ENCODE measurements around the gene RNF130.

The RNF130 gene

GRCh38 chr5:180060192-180060591 is 11.4 kb downstream of the RNF130 start:
- Mint-ChIP-seq H3K36me3 (peaks cover 13% of the 10 kb centered on the region), H3K27ac (no peak overlapping the region), H3K9me3 (no peaks in the 10 kb centered on the region), H3K4me1 (peaks cover 8% of the 10 kb centered on the region), H3K27me3 (no peaks in the 10 kb centered on the region), H3K4me3 (no peak overlapping the region)
- no peak for ATAC-seq

- Mint-ChIP-seq H3K27me3 (no peaks in the 10 kb centered on the region), H3K4me3 (no peak overlapping the region), H3K36me3 (peaks cover 13% of the 10 kb centered on the region), H3K4me1 (peaks cover 8% of the 10 kb centered on the region), H3K27ac (no peak overlapping the region), H3K9me3 (no peaks in the 10 kb centered on the region)
- no peak for ATAC-seq
These were observed 12.2 kb downstream of the RNF130 start for GRCh38 chr5:180059326-180059725.

- H3K9me3 Mint-ChIP-seq: no peaks in the 10 kb centered on the region
- no peaks in the 10 kb centered on the region for H3K27me3 Mint-ChIP-seq
- peaks cover 24% of the 10 kb centered on the region for H3K4me1 Mint-ChIP-seq
- H3K4me3 Mint-ChIP-seq: no peak overlapping the region
- ATAC-seq: no peak
- peaks cover 16% of the 10 kb centered on the region for H3K36me3 Mint-ChIP-seq
- H3K27ac Mint-ChIP-seq: no peak overlapping the region
These were observed 15.4 kb downstream of the RNF130 start for GRCh38 chr5:180056153-180056552.

GRCh38 chr5:180054226-180054625 is 17.3 kb downstream of the RNF130 start:
- Mint-ChIP-seq H3K27me3 (no peaks in the 10 kb centered on the region), H3K9me3 (no peaks in the 10 kb centered on the region), H3K4me3 (no peak overlapping the region), H3K4me1 (peaks cover 31% of the 10 kb centered on the region), H3K36me3 (peaks cover 16% of the 10 kb centered on the region), H3K27ac (no peak overlapping the region)
- no peak for ATAC-seq

- no peak for ATAC-seq
- Mint-ChIP-seq H3K27me3 (no peaks in the 10 kb centered on the region), H3K36me3 (peaks cover 13% of the 10 kb centered on the region), H3K9me3 (no peaks in the 10 kb centered on the region), H3K4me1 (peaks cover 31% of the 10 kb centered on the region), H3K4me3 (no peak overlapping the region), H3K27ac (no peak overlapping the region)
These were observed 18.4 kb downstream of the RNF130 start for GRCh38 chr5:180053061-180053602.

- Mint-ChIP-seq H3K4me1 (peaks cover 37% of the 10 kb centered on the region), H3K36me3 (peaks cover 8% of the 10 kb centered on the region), H3K9me3 (no peaks in the 10 kb centered on the region), H3K4me3 (no peak overlapping the region), H3K27me3 (no peaks in the 10 kb centered on the region), H3K27ac (no peak overlapping the region)
- no peak for ATAC-seq
These were observed 19.2 kb downstream of the RNF130 start for GRCh38 chr5:180052211-180052818.

- no peak for ATAC-seq
- Mint-ChIP-seq H3K36me3 (peaks cover 13% of the 10 kb centered on the region), H3K27ac (no peak overlapping the region), H3K4me1 (peaks cover 29% of the 10 kb centered on the region), H3K27me3 (no peaks in the 10 kb centered on the region), H3K9me3 (no peaks in the 10 kb centered on the region), H3K4me3 (no peak overlapping the region)
These were observed 21.2 kb downstream of the RNF130 start for GRCh38 chr5:180050121-180050940.

- no peaks in the 10 kb centered on the region for H3K9me3 Mint-ChIP-seq
- peaks cover 29% of the 10 kb centered on the region for H3K4me1 Mint-ChIP-seq
- H3K27ac Mint-ChIP-seq: no peak overlapping the region
- H3K4me3 Mint-ChIP-seq: no peak overlapping the region
- no peak for ATAC-seq
- peaks cover 13% of the 10 kb centered on the region for H3K36me3 Mint-ChIP-seq
- no peaks in the 10 kb centered on the region for H3K27me3 Mint-ChIP-seq
These were observed 22.4 kb downstream of the RNF130 start for GRCh38 chr5:180049185-180049548.

- peaks cover 22% of the 10 kb centered on the region for H3K4me1 Mint-ChIP-seq
- H3K27ac Mint-ChIP-seq: no peak overlapping the region
- no peaks in the 10 kb centered on the region for H3K9me3 Mint-ChIP-seq
- peaks cover 19% of the 10 kb centered on the region for H3K36me3 Mint-ChIP-seq
- ATAC-seq: no peak
- no peaks in the 10 kb centered on the region for H3K27me3 Mint-ChIP-seq
- no peak overlapping the region for H3K4me3 Mint-ChIP-seq
These were observed 23.9 kb downstream of the RNF130 start for GRCh38 chr5:180047667-180048066.

GRCh38 chr5:180046656-180047055 is 24.9 kb downstream of the RNF130 start:
- Mint-ChIP-seq H3K27ac (no peak overlapping the region), H3K4me1 (peaks cover 13% of the 10 kb centered on the region), H3K27me3 (no peaks in the 10 kb centered on the region), H3K4me3 (no peak overlapping the region), H3K36me3 (peaks cover 11% of the 10 kb centered on the region), H3K9me3 (no peaks in the 10 kb centered on the region)
- no peak for ATAC-seq

- peaks cover 13% of the 10 kb centered on the region for H3K4me1 Mint-ChIP-seq
- H3K27me3 Mint-ChIP-seq: no peaks in the 10 kb centered on the region
- H3K4me3 Mint-ChIP-seq: no peak overlapping the region
- ATAC-seq: peak; percentile 20
- no peak overlapping the region for H3K27ac Mint-ChIP-seq
- peaks cover 16% of the 10 kb centered on the region for H3K36me3 Mint-ChIP-seq
- no peaks in the 10 kb centered on the region for H3K9me3 Mint-ChIP-seq
These were observed 25.6 kb downstream of the RNF130 start for GRCh38 chr5:180045889-180046499.

- Mint-ChIP-seq H3K4me1 (peaks cover 6% of the 10 kb centered on the region), H3K9me3 (no peaks in the 10 kb centered on the region), H3K4me3 (no peak overlapping the region), H3K27ac (no peak overlapping the region), H3K27me3 (no peaks in the 10 kb centered on the region), H3K36me3 (peaks cover 36% of the 10 kb centered on the region)
- ATAC-seq: no peak
These were observed 28.2 kb downstream of the RNF130 start for GRCh38 chr5:180043377-180043776.

GRCh38 chr5:180041301-180042274 is 30.0 kb downstream of the RNF130 start:
- peaks cover 2% of the 10 kb centered on the region for H3K9me3 Mint-ChIP-seq
- no peaks in the 10 kb centered on the region for H3K27me3 Mint-ChIP-seq
- H3K4me3 Mint-ChIP-seq: no peak overlapping the region
- no peak overlapping the region for H3K27ac Mint-ChIP-seq
- no peaks in the 10 kb centered on the region for H3K4me1 Mint-ChIP-seq
- H3K36me3 Mint-ChIP-seq: peaks cover 52% of the 10 kb centered on the region
- ATAC-seq: no peak

GRCh38 chr5:180040287-180041214 is 31.0 kb downstream of the RNF130 start:
- Mint-ChIP-seq H3K4me1 (no peaks in the 10 kb centered on the region), H3K4me3 (no peak overlapping the region), H3K36me3 (peaks cover 60% of the 10 kb centered on the region), H3K9me3 (peaks cover 7% of the 10 kb centered on the region), H3K27me3 (no peaks in the 10 kb centered on the region), H3K27ac (no peak overlapping the region)
- ATAC-seq: no peak

All from stimulated activated memory B cell treated with anti-CD40 and anti-IgM and Interleukin-4, amounts not matched to agents 10 μg/mL and 1 μg/mL and 100 μg/mL, for 72 hours (primary cell).